K562 (cell line): Measurements from ENCODE around the gene TTLL9. TPM values are rescaled to one million over a fixed set of nuclear protein-coding genes. Genes with fewer than 3 reads are reported as not detected.

ENCODE experiments used
- AFF4 ChIP-seq: sonication (generic); formaldehyde crosslinking; IDR thresholded peaks from 2 replicates; pipeline ENCODE4 v1.8.0; 2023; ENCODE audit warnings: mild to moderate bottlenecking, missing genetic modification reagents
- CSDE1 ChIP-seq, 2 experiments: fragments of 450-650 bp; IDR thresholded peaks; 2 replicates each; pipeline ENCODE4 v1.6.1; 2016; ENCODE audit warnings: mild to moderate bottlenecking in 1 of 2
- E2F8 ChIP-seq: fragments of 450-650 bp; IDR thresholded peaks from 2 replicates; pipeline ENCODE4 v1.7.1; 2018; ENCODE audit warnings: mild to moderate bottlenecking, low read depth; ENCODE audit not compliant: partially characterized antibody
- HNRNPL ChIP-seq: fragments of 200-400 bp; formaldehyde crosslinking; IDR thresholded peaks from 2 replicates; pipeline ENCODE4 v1.6.1; 2017; ENCODE audit warnings: low read depth, mild to moderate bottlenecking, low read length
- RERE ChIP-seq: sonication (generic); formaldehyde crosslinking; IDR thresholded peaks from 2 replicates; pipeline ENCODE4 v1.8.0; 2023; ENCODE audit warnings: missing genetic modification reagents, mild to moderate bottlenecking, borderline replicate concordance
- RFX7 ChIP-seq: fragments of 250-450 bp; sonication (Bioruptor Pico); IDR thresholded peaks from 2 replicates; pipeline ENCODE4 v1.5.1; 2021; ENCODE audit warnings: mild to moderate bottlenecking
- SNAPC5 ChIP-seq: fragments of 250-450 bp; sonication (Bioruptor Pico); IDR thresholded peaks from 2 replicates; pipeline ENCODE4 v1.8.0; 2021; ENCODE audit warnings: moderate library complexity, mild to moderate bottlenecking, inconsistent platforms
- ZNF12 ChIP-seq: sonication (generic); formaldehyde crosslinking; IDR thresholded peaks from 2 replicates; pipeline ENCODE4 v1.4.0; 2020; ENCODE audit warnings: mild to moderate bottlenecking, missing genetic modification reagents
- ZNF280A ChIP-seq: fragments of 450-650 bp; IDR thresholded peaks from 2 replicates; pipeline ENCODE4 v1.6.1; 2018; ENCODE audit warnings: mild to moderate bottlenecking, low read depth; ENCODE audit not compliant: partially characterized antibody
- ZNF41 ChIP-seq: fragments of 250-450 bp; sonication (Bioruptor Pico); conservative IDR thresholded peaks from 2 replicates; pipeline ENCODE4 v1.4.0; 2020; ENCODE audit warnings: mild to moderate bottlenecking
- polyA plus RNA-seq, 8 experiments: library from polyadenylated mRNA; depleted of rRNA in 4 of 8; stranded (reverse) in 5 of 8; unstranded in 3 of 8; fragments of >200 nt; fragmentation: Nextera tagmentation in 2 of 8; fragmentation: Illumina TruSeq in 1 of 8; extraction: Ambion mirVana in 2 of 8; extraction: Trizol in 1 of 8; gene quantifications; 2 replicates each; pipeline versions ENCODE4 v1.2.1 to v1.2.3, GENCODE V29; 2011 to 2014; ENCODE audit warnings: inconsistent platforms in 1 of 8, missing spikeins in 1 of 8
- total RNA-seq, 7 experiments: library from RNA; depleted of rRNA in 6 of 7; stranded (reverse); fragments of >200 nt in 6 of 7; fragmentation: Illumina TruSeq in 2 of 7; extraction: Trizol in 2 of 7; gene quantifications; 2 replicates each; pipeline versions ENCODE4 v1.2.1 to v1.2.3, GENCODE V29; 2011 to 2021; ENCODE audit warnings: low replicate concordance in 1 of 7

Gene TTLL9
- total and polyA plus RNA-seq, 9 of the 15 experiments (the other 6 are each of a cell fraction or from before 2014, with no cell fraction given) = 0.06 to 0.07 TPM; not detected in 7

- TF ChIP-seq SNAPC5 (CRISPR knock-in tag) (no peak), RERE (CRISPR knock-in tag) (peak; percentile 100), AFF4 (CRISPR knock-in tag) (peak; percentile 100), HNRNPL (no peak), ZNF12 (peak; percentile 97), E2F8 (peak; percentile 83), RFX7 (CRISPR knock-in tag) (no peak), CSDE1 (IDR thresholded peaks at IDR 0.05) (no peak), ZNF280A (no peak), ZNF41 (CRISPR knock-in tag) (peak; percentile 68; the same call in 1 of the 2 replicates)
Measured at GRCh38 chr20:31968291-31969126, 98.1 kb downstream of the TTLL9 start (continued).
